Measurements from ENCODE around the gene PSPN. TPM values are rescaled to one million over a fixed set of nuclear protein-coding genes. Genes with fewer than 3 reads are reported as not detected.
A peak's percentile ranks its signal among the peaks of the same experiment; 100 is the strongest.

PSPN gene
- total and polyA plus RNA-seq, 9 of the 15 experiments (the other 6 are each of a cell fraction or from before 2014, with no cell fraction given) = 0.21 to 1.1 (median 0.58) TPM

GRCh38 chr19:6393074-6393982 lies 17.6 kb upstream of the PSPN start, which contains the start of gene GTF2F1 (continued):
- TF ChIP-seq E2F5 (CRISPR knock-in tag; IDR thresholded peaks at IDR 0.05) = no peak

GRCh38 chr19:6392221-6393073 lies 16.7 kb upstream of the PSPN start:
- Histone ChIP-seq H3K27ac (ENCODE audit: extremely low read depth, low read depth, low read length) (peak overlapping the region; percentile 87), H3K9ac (ENCODE audit: insufficient read depth in 1 of 2, low read depth in 2 of 2, low read length in 2 of 2) (peak overlapping the region; percentile 95 to 96), H3K4me2 (ENCODE audit: insufficient read depth, low read length) (peak overlapping the region; percentile 98), H3K79me2 (ENCODE audit: control insufficient read depth, insufficient read depth, low read length) (peaks cover 23% of the 10 kb centered on the region), H3K4me3 (peak overlapping the region; percentile 87), H3K4me1 (replicated peaks in 1 of 2; ENCODE audit: control insufficient read depth in 2 of 2, insufficient read depth in 2 of 2, low read length in 2 of 2) (peaks cover 8 to 27% of the 10 kb centered on the region in 2 experiments; a peak in 3 of 5 replicates), H3K36me3 (ENCODE audit: control insufficient read depth, insufficient read depth, low read length) (peaks cover 39% of the 10 kb centered on the region; the same call in 2 of the 3 replicates), H2AFZ (ENCODE audit: low read depth, low read length) (peak overlapping the region; percentile 100), H4K20me1 (replicated peaks; ENCODE audit: control insufficient read depth, insufficient read depth, low read length) (no peaks in the 10 kb centered on the region), H3K27me3 (ENCODE audit: control insufficient read depth in 2 of 2, insufficient read depth in 2 of 2, low read length in 2 of 2) (no peaks in the 10 kb centered on the region), H3K9me3 (replicated peaks; ENCODE audit: control insufficient read depth, insufficient read depth, low read depth, low read length) (no peaks in the 10 kb centered on the region), H3K9me1 (ENCODE audit: control insufficient read depth, insufficient read depth, low read length) (no peaks in the 10 kb centered on the region)
- ChIA-PET CTCF (ENCODE audit: low intra/inter-chr PET ratio) (no interaction called here), POLR2A (interaction anchor here (1.0 to 1.3 kb wide), 6 partner anchors 13 to 31 kb away, joined by 3 to 5 read pairs (median 4); partner anchors contain the start of genes ALKBH7, CLPP and PSPN)
- intact Hi-C loops (cut with micrococcal nuclease) (no loop called here), in situ Hi-C loops (cut with MboI) (no loop called here)
- FAIRE-seq = peak; percentile 40
- ATAC-seq = peak; percentile 5
- peak in 3 of 4 experiments; percentile 32 to 45 (median 33) for DNase-seq (ENCODE audit: extremely low read depth in 1 of 4, low spot score in 3 of 4)
- 2% methylated on average over 30 of the region's 30 CpGs for WGBS (ENCODE audit: insufficient coverage, low coverage, missing lambda C conversion rate)
- BruUV-seq (replicated peaks) = TSS peak; percentile 73
- TF ChIP-seq MAFG (tag; conservative IDR thresholded peaks at IDR 0.05) (peak; percentile 73), ZNF24 (IDR thresholded peaks at IDR 0.05) (peak; percentile 81), SUPT5H (IDR thresholded peaks at IDR 0.05) (peak; percentile 60), PML (IDR thresholded peaks at IDR 0.05; ENCODE audit: low read length) (0 out of 2 replicates have a peak, but pooled peaks have one; percentile 12), ZBTB17 (CRISPR knock-in tag; IDR thresholded peaks at IDR 0.05) (no peak), CBFA2T3 (IDR thresholded peaks at IDR 0.05) (peak; percentile 44; the same call in 1 of the 2 replicates), ARID1B (IDR thresholded peaks at IDR 0.05) (peak; percentile 32; the same call in 1 of the 2 replicates), GTF2A2 (tag; IDR thresholded peaks at IDR 0.05) (no peak), CSDE1 (IDR thresholded peaks at IDR 0.05) (no peak), ZNF316 (IDR thresholded peaks at IDR 0.05) (peak; percentile 95), ZNF263 (CRISPR knock-in tag; IDR thresholded peaks at IDR 0.05; ENCODE audit: borderline replicate concordance) (peak; percentile 61; the same call in 1 of the 2 replicates), SOX6 (IDR thresholded peaks at IDR 0.05) (0 out of 2 replicates have a peak, but pooled peaks have one; percentile 15), NFE2 (IDR thresholded peaks at IDR 0.05; ENCODE audit: low read depth) (peak; percentile 12; the same call in 1 of the 2 replicates), MAFF (IDR thresholded peaks at IDR 0.05; ENCODE audit: low read length) (peak; percentile 68; the same call in 1 of the 2 replicates), ELF1 (tag; IDR thresholded peaks at IDR 0.05) (no peak)
